Neural cell (in vitro differentiated cells): ENCODE measurements around the gene TUBG1. TPM values are rescaled to one million over a fixed set of nuclear protein-coding genes. Genes with fewer than 3 reads are reported as not detected.

Source experiments
- H2AFZ ChIP-seq: fragments of 200-600, 300-800 bp; sonication (generic), shearing (Covaris generic); 2 replicates; pipeline ENCODE4 v1.6.0; 2014; ENCODE audit warnings: low read depth, mild to moderate bottlenecking, antibody characterized with exemption, low read length, moderate library complexity
- H3F3A ChIP-seq: fragments of 200-600 bp; shearing (Covaris generic); 2 replicates; pipeline ENCODE4 v1.6.1; 2016; ENCODE audit warnings: mild to moderate bottlenecking, moderate library complexity, mixed read lengths, antibody characterized with exemption, low read length; ENCODE audit not compliant: insufficient read depth, poor library complexity, severe bottlenecking
- H3K27ac ChIP-seq: fragments of 200-600, 300-800 bp; sonication (generic), shearing (Covaris generic); 2 replicates; pipeline ENCODE4 v1.5.1; 2014; ENCODE audit warnings: mild to moderate bottlenecking, low read length, moderate library complexity
- H3K27me3 ChIP-seq: fragments of 300-800, 200-600 bp; sonication (generic), shearing (Covaris generic); 2 replicates; pipeline ENCODE4 v1.6.0; 2014; ENCODE audit warnings: mild to moderate bottlenecking, low read depth, low read length, moderate library complexity; ENCODE audit not compliant: insufficient read depth
- H3K36me3 ChIP-seq: fragments of 300-800, 200-600 bp; sonication (generic), shearing (Covaris generic); 2 replicates; pipeline ENCODE4 v1.5.1; 2014; ENCODE audit warnings: mild to moderate bottlenecking, antibody characterized with exemption, low read length, moderate library complexity; ENCODE audit not compliant: insufficient read depth
- H3K4me2 ChIP-seq: fragments of 300-800, 200-600 bp; sonication (generic), shearing (Covaris generic); 2 replicates; pipeline ENCODE4 v1.6.0; 2014; ENCODE audit warnings: mild to moderate bottlenecking, low read length
- H3K4me3 ChIP-seq: fragments of 300-800, 200-600 bp; sonication (generic), shearing (Covaris generic); 2 replicates; pipeline ENCODE4 v1.5.1; 2014; ENCODE audit warnings: mild to moderate bottlenecking, low read length, moderate library complexity
- H3K79me2 ChIP-seq: fragments of 200-600 bp; shearing (Covaris generic); replicated peaks from 2 replicates; pipeline ENCODE4 v1.6.0; 2014; ENCODE audit warnings: mild to moderate bottlenecking, low read length, moderate library complexity; ENCODE audit not compliant: insufficient read depth
- H3K9ac ChIP-seq: fragments of 300-800, 200-600 bp; sonication (generic), shearing (Covaris generic); 2 replicates; pipeline ENCODE4 v1.6.1; 2016; ENCODE audit warnings: mild to moderate bottlenecking, low read length, mixed read lengths
- H3K9me2 ChIP-seq: fragments of 200-600 bp; shearing (Covaris generic); 2 replicates; pipeline ENCODE4 v1.6.1; 2016; ENCODE audit warnings: mild to moderate bottlenecking, low read length, mixed read lengths; ENCODE audit not compliant: insufficient read depth
- H3K9me3 ChIP-seq: fragments of 200-600, 300-800 bp; sonication (generic), shearing (Covaris generic); 2 replicates; pipeline ENCODE4 v1.6.1; 2016; ENCODE audit warnings: mild to moderate bottlenecking, mixed run types, low read length, moderate library complexity, mixed read lengths
- H4K20me1 ChIP-seq: fragments of 200-600 bp; shearing (Covaris generic); 2 replicates; pipeline ENCODE4 v1.6.1; 2016; ENCODE audit warnings: mild to moderate bottlenecking, mixed run types; ENCODE audit not compliant: insufficient read depth
- CTCF ChIP-seq: fragments of 450-650 bp; IDR thresholded peaks from 2 replicates; pipeline ENCODE4 v1.5.1; 2014; ENCODE audit warnings: antibody characterized with exemption, mild to moderate bottlenecking, moderate library complexity; ENCODE audit not compliant: poor library complexity, severe bottlenecking
- EP300 ChIP-seq: fragments of 450-650 bp; conservative IDR thresholded peaks from 2 replicates; pipeline ENCODE4 v1.6.1; 2014; ENCODE audit warnings: antibody characterized with exemption, mild to moderate bottlenecking, moderate library complexity; ENCODE audit not compliant: poor library complexity, severe bottlenecking
- EZH2 ChIP-seq: fragments of 200-600, 300-800 bp; shearing (Covaris generic), sonication (generic); IDR thresholded peaks from 2 replicates; pipeline ENCODE4 v1.6.1; 2014; ENCODE audit warnings: antibody characterized with exemption, low read length, borderline replicate concordance, mild to moderate bottlenecking; ENCODE audit not compliant: insufficient read depth, poor library complexity, severe bottlenecking
- MXI1 ChIP-seq: fragments of 450-650 bp; conservative IDR thresholded peaks from 2 replicates; pipeline ENCODE4 v1.6.1; 2014; ENCODE audit warnings: antibody characterized with exemption, mild to moderate bottlenecking; ENCODE audit not compliant: poor library complexity, severe bottlenecking
- POLR2AphosphoS5 ChIP-seq: IDR thresholded peaks from 2 replicates; pipeline ENCODE4 v1.6.1; 2012
- RAD21 ChIP-seq: fragments of 450-650 bp; conservative IDR thresholded peaks from 2 replicates; pipeline ENCODE4 v1.6.1; 2014; ENCODE audit warnings: antibody characterized with exemption, mild to moderate bottlenecking, moderate library complexity
- REST ChIP-seq: IDR thresholded peaks from 2 replicates; pipeline ENCODE4 v1.6.1; 2012; ENCODE audit warnings: borderline replicate concordance
- SMC3 ChIP-seq: fragments of 450-650 bp; conservative IDR thresholded peaks from 2 replicates; pipeline ENCODE4 v1.6.1; 2014; ENCODE audit warnings: antibody characterized with exemption, mild to moderate bottlenecking, moderate library complexity; ENCODE audit not compliant: poor library complexity
- TAF1 ChIP-seq: IDR thresholded peaks from 2 replicates; pipeline ENCODE4 v1.6.1; 2012; ENCODE audit warnings: low read depth
- polyA minus RNA-seq: library from RNA; depleted of rRNA, polyadenylated mRNA; stranded (reverse); fragments of >200 nt; gene quantifications from 2 replicates; pipeline ENCODE4 v1.2.3, GENCODE V29; 2014
- polyA plus RNA-seq: library from polyadenylated mRNA; depleted of rRNA; stranded (reverse); fragments of >200 nt; gene quantifications from 2 replicates; pipeline ENCODE4 v1.2.3, GENCODE V29; 2014

Gene TUBG1
- polyA plus RNA-seq (14.2 and 22.3 TPM in 2 replicates), polyA minus RNA-seq (16.2 and 19.7 TPM in 2 replicates)

DNA sequence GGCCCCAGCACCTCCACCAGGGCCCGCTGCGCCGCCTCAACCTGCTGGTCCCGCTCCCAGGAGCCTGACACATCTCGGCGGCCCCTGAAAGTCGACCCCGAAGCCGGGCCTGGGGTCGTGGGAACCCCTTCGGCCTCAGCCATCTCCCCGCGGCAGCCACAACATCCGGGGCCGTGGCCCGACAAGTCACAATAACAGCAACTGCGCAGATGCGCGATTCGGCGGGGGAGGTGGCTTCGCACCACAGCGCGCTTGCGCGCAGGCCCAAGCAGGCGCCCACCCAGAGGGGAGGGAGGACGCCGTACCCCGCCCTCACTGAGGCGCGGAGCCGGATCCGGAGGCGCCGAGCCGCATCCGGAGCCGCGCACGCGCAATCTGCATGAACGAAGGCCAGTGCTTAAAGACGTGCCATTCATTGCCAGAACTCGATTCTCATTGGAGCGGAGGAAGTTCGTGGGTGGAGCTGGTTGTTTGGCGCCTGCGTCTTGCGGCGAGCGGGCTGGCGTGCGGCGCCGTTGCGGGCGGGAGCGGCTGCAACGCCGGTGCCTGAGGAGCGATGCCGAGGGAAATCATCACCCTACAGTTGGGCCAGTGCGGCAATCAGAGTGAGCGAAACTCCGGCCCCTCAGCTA lies at the start of gene TUBG1, which contains the start of gene RETREG3:
Gene TUBG1 (plus strand): TSS at position 502 of the 632 bp plus-strand sequence. CDS start 55 bp downstream, at position 557.
Gene RETREG3 (minus strand): TSS at position 193 of the 632 bp plus-strand sequence. CDS start 50 bp downstream, at position 143.
- Histone ChIP-seq H3F3A (no peaks in the 10 kb centered on the region), H2AFZ (peak within 1 kb of the TSS; percentile 58), H3K79me2 (peaks cover 44% of the 10 kb centered on the region), H3K27me3 (no peaks in the 10 kb centered on the region), H3K4me2 (peak within 1 kb of the TSS; percentile 98), H3K27ac (peak within 1 kb of the TSS; percentile 90), H3K9ac (peak within 1 kb of the TSS; percentile 95), H3K9me2 (no peaks in the 10 kb centered on the region), H4K20me1 (no peaks in the 10 kb centered on the region), H3K4me3 (peak within 1 kb of the TSS; percentile 78), H3K9me3 (no peaks in the 10 kb centered on the region), H3K36me3 (no peaks in the 10 kb centered on the region)
- no peak for TF ChIP-seq EZH2
- peak; percentile 52 for TF ChIP-seq SMC3
- TF ChIP-seq RAD21: peak; percentile 24
- TF ChIP-seq CTCF: peak; percentile 44
- TF ChIP-seq EP300: no peak
- peak; percentile 85 for TF ChIP-seq TAF1
- peak; percentile 90 for TF ChIP-seq MXI1
- TF ChIP-seq POLR2AphosphoS5: peak; percentile 89
- TF ChIP-seq REST: peak; percentile 93

DNA sequence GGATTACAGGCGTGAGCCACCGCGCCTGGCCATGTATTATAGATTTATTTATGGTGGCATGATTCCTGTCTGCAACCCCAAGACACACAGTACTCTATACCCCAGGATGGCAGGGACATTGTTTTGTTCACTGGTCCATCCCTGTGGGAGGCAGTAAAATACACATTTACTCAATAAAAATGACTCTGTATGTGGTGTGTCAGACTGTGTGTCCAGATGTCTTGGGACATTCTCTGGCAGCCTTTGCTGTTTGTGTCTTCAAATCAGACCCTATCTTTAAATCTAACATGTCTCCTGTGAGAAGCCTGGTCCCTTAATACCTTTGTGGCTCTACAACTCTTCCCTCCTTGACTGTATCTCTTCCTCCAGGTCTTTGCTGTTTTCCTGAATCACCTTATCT lies 49.2 kb upstream of the TUBG1 start:
- no peak overlapping the region for H3K27ac ChIP-seq
- TF ChIP-seq SMC3: no peak
- TF ChIP-seq CTCF: no peak
- no peak for TF ChIP-seq EP300
- TF ChIP-seq REST: no peak
- TF ChIP-seq EZH2: no peak
- no peaks in the 10 kb centered on the region for H3K36me3 ChIP-seq
- no peak overlapping the region for H3K4me3 ChIP-seq
- no peaks in the 10 kb centered on the region for H3K27me3 ChIP-seq
- no peaks in the 10 kb centered on the region for H3K9me3 ChIP-seq
- H3K9me2 ChIP-seq: no peaks in the 10 kb centered on the region
- H4K20me1 ChIP-seq: no peaks in the 10 kb centered on the region
- no peak overlapping the region for H3K4me2 ChIP-seq
- H3F3A ChIP-seq: no peaks in the 10 kb centered on the region
- peaks cover 10% of the 10 kb centered on the region for H3K79me2 ChIP-seq
- H3K9ac ChIP-seq: no peak overlapping the region
- H2AFZ ChIP-seq: no peak overlapping the region
